GM12892 (cell line): ENCODE results near the gene LMO4.

ENCODE experiments used
- POLR2A ChIP-seq: IDR thresholded peaks from 2 replicates; pipeline ENCODE4 v1.6.1; 2011; ENCODE audit warnings: low read depth, low read length, control low read depth
- POLR2AphosphoS5 ChIP-seq: IDR thresholded peaks from 2 replicates; pipeline ENCODE4 v1.6.1; 2011; ENCODE audit warnings: low read depth, low read length, control low read depth
- TAF1 ChIP-seq: IDR thresholded peaks from 2 replicates; pipeline ENCODE4 v1.6.1; 2011; ENCODE audit warnings: low read depth, mild to moderate bottlenecking, control low read depth, low read length, borderline replicate concordance

DNA sequence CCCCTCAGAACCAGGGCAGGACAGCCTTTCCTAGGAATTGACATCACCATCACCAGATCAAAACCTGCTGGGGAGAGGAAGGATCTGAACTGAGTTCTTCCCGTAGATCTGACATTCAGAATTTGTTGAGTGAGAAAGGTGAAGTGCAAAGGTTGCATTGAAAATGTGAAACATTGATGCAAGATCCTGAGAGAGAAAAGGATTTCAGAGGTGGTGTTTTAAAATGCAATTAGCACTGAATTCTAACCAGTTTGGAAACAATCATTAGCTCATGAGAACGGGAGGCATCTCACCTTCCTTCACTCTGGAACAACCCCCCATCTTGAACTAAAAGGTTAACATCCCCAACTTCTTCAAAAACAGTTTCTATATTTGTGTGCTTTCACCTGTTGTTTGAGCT, 20.4 kb downstream of the LMO4 start:
- TF ChIP-seq POLR2AphosphoS5 = no peak
- no peak for TF ChIP-seq POLR2A
- no peak for TF ChIP-seq TAF1
